HL-60 (cell line): ENCODE measurements around the gene CCL25.

Experiments
- DNase-seq, 2 experiments: peaks; one replicate each; pipeline ENCODE4 v3.0.0-alpha.2; 2010 to 2020; ENCODE audit warnings: low read depth in 1 of 2, low spot score in 1 of 2
- H3K27ac ChIP-seq: fragments of 250-450 bp; sonication (Bioruptor Pico); replicated peaks from 2 replicates; pipeline ENCODE4 v1.5.1; 2020; ENCODE audit warnings: mild to moderate bottlenecking, moderate library complexity
- H3K27me3 ChIP-seq: fragments of 250-450 bp; sonication (Bioruptor Pico); 2 replicates; pipeline ENCODE4 v1.5.1; 2021; ENCODE audit warnings: mild to moderate bottlenecking, moderate library complexity; ENCODE audit not compliant: insufficient read depth, poor library complexity, severe bottlenecking
- H3K4me3 ChIP-seq: replicated peaks from 2 replicates; pipeline ENCODE4 v1.5.1; 2011; ENCODE audit warnings: mild to moderate bottlenecking, control low read depth, low read length; ENCODE audit not compliant: insufficient read depth
- CTCF ChIP-seq: IDR thresholded peaks from one replicate; pipeline ENCODE4 v1.5.1; 2011; ENCODE audit warnings: low read length, control low read depth, inconsistent platforms; ENCODE audit not compliant: insufficient read depth
- GABPA ChIP-seq: IDR thresholded peaks from 2 replicates; pipeline ENCODE4 v1.6.1; 2012; ENCODE audit warnings: low read depth
- POLR2AphosphoS5 ChIP-seq: IDR thresholded peaks from 2 replicates; pipeline ENCODE4 v1.6.1; 2012; ENCODE audit warnings: low read depth
- REST ChIP-seq: IDR thresholded peaks from 2 replicates; pipeline ENCODE4 v1.6.1; 2012; ENCODE audit warnings: low read depth; ENCODE audit not compliant: insufficient replicate concordance
- SPI1 ChIP-seq: IDR thresholded peaks from 2 replicates; pipeline ENCODE4 v1.6.1; 2012; ENCODE audit warnings: low read depth, mild to moderate bottlenecking, borderline replicate concordance

CCL25 gene

GRCh38 chr19:8075158-8076074 lies 22.9 kb downstream of the CCL25 start:
- TF ChIP-seq REST (no peak), GABPA (no peak), SPI1 (no peak), POLR2AphosphoS5 (no peak), CTCF (no peak)
- no peak overlapping the region for H3K27ac ChIP-seq

GRCh38 chr19:8079988-8080387 lies 27.4 kb downstream of the CCL25 start:
- DNase-seq, result no peak
- Histone ChIP-seq H3K4me3 (no peak overlapping the region), H3K27ac (no peak overlapping the region), H3K27me3 (no peaks in the 10 kb centered on the region)
- TF ChIP-seq SPI1 (no peak), GABPA (no peak)

More at GRCh38 chr19:8075158-8076074, 22.9 kb downstream of the CCL25 start:
- Histone ChIP-seq H3K4me3 (no peak overlapping the region), H3K27me3 (no peaks in the 10 kb centered on the region)
- no peak for DNase-seq

GRCh38 chr19:8080832-8081231 lies 28.3 kb downstream of the CCL25 start:
- Histone ChIP-seq H3K27me3 (no peaks in the 10 kb centered on the region), H3K27ac (no peak overlapping the region), H3K4me3 (no peak overlapping the region)
- TF ChIP-seq SPI1 (no peak), POLR2AphosphoS5 (no peak), GABPA (no peak), CTCF (no peak), REST (no peak)
- no peak for DNase-seq

GRCh38 chr19:8081569-8082550 lies 29.3 kb downstream of the CCL25 start:
- no peaks in the 10 kb centered on the region for H3K27me3 ChIP-seq
- no peak overlapping the region for H3K27ac ChIP-seq
- TF ChIP-seq POLR2AphosphoS5 (no peak), SPI1 (no peak)
- DNase-seq, result peak in 1 of 2 experiments; percentile 22
- no peak overlapping the region for H3K4me3 ChIP-seq
